K562 (cell line): Measurements from ENCODE around the gene ADAMTS6. TPM values are rescaled to one million over a fixed set of nuclear protein-coding genes. Genes with fewer than 3 reads are reported as not detected.

Experiments used
- ATAC-seq: fragments of 200-7000 bp; cut with Tn5 transposase; 3 replicates; pipeline ENCODE4 v1.9.1; 2020; ENCODE audit warnings: moderate library complexity
- BruUV-seq: library from RNA; stranded (reverse); fragments of 400-500 nt; replicated peaks from 2 replicates; lab custom pipeline; 2021; lab: Mats Ljungman, UMichigan
- CTCF ChIA-PET: fragments of 300-600 bp; formaldehyde crosslinking; extraction: SDS; loops from one replicate; lab custom pipeline; 2021; ENCODE audit warnings: low intra/inter-chr PET ratio; lab: Yijun Ruan, JAX
- POLR2A ChIA-PET: fragments of 300-600, 350-650 bp; sonication (Branson Sonifier 250); formaldehyde crosslinking; extraction: SDS; loops from one replicate; lab custom pipeline; 2021; ENCODE audit warnings: antibody characterized with exemption, inconsistent platforms; lab: Yijun Ruan, JAX
- DNase-seq, 4 experiments: peaks; one replicate each; pipeline versions ENCODE4 v3.0.0 to v3.0.0-alpha.2; 2011 to 2018; ENCODE audit warnings: low spot score in 3 of 4, mixed read lengths in 3 of 4; ENCODE audit errors: extremely low read depth in 1 of 4
- FAIRE-seq: peaks from 2 replicates; lab custom pipeline; 2011; peaks lifted over from hg19 to GRCh38; lab: Jason Lieb, UNC
- H2AFZ ChIP-seq: 2 replicates; pipeline ENCODE4 v1.6.0; 2011; ENCODE audit warnings: low read depth, low read length, control low read depth, inconsistent platforms
- H3K27ac ChIP-seq: fragments of 200-600 bp; 3 replicates; pipeline ENCODE4 v1.8.0; 2011; ENCODE audit warnings: low read depth, mild to moderate bottlenecking, control low read depth, inconsistent platforms, low read length, moderate library complexity, mixed read lengths; ENCODE audit errors: extremely low read depth
- H3K27me3 ChIP-seq, 2 experiments: fragments of 300-600 bp in 1 of 2; 2 replicates in 1 of 2; 3 replicates in 1 of 2; pipeline versions ENCODE4 v1.6.0 to v1.8.0; 2011; ENCODE audit warnings: inconsistent platforms in 2 of 2, low read length in 2 of 2, mild to moderate bottlenecking in 1 of 2, mixed read lengths in 1 of 2, moderate library complexity in 1 of 2; ENCODE audit not compliant: control insufficient read depth in 2 of 2, insufficient read depth in 2 of 2
- H3K36me3 ChIP-seq: fragments of 300-600 bp; 3 replicates; pipeline ENCODE4 v1.8.0; 2011; ENCODE audit warnings: mild to moderate bottlenecking, low read length, inconsistent platforms; ENCODE audit not compliant: control insufficient read depth, insufficient read depth
- H3K4me1 ChIP-seq, 2 experiments: fragments of 200-600 bp in 1 of 2; replicated peaks in 1 of 2; 2 replicates in 1 of 2; 3 replicates in 1 of 2; pipeline versions ENCODE4 v1.5.1 to v1.8.0; 2011; ENCODE audit warnings: inconsistent platforms in 2 of 2, low read length in 2 of 2, mild to moderate bottlenecking in 1 of 2, mixed read lengths in 1 of 2, moderate library complexity in 1 of 2; ENCODE audit not compliant: control insufficient read depth in 2 of 2, insufficient read depth in 2 of 2
- H3K4me2 ChIP-seq: 2 replicates; pipeline ENCODE4 v1.6.1; 2011; ENCODE audit warnings: low read length, control low read depth, inconsistent platforms, mixed read lengths; ENCODE audit not compliant: insufficient read depth
- H3K4me3 ChIP-seq: fragments of 200-600 bp; sonication (generic), shearing (Covaris generic); 2 replicates; pipeline ENCODE4 v1.5.1; 2016; ENCODE audit warnings: control low read depth, inconsistent platforms
- H3K79me2 ChIP-seq: fragments of 200-600 bp; 3 replicates; pipeline ENCODE4 v1.8.0; 2011; ENCODE audit warnings: low read length, inconsistent platforms; ENCODE audit not compliant: control insufficient read depth, insufficient read depth
- H3K9ac ChIP-seq, 2 experiments: 2 replicates each; pipeline versions ENCODE4 v1.6.0 to v1.6.1; 2011; ENCODE audit warnings: low read depth in 2 of 2, low read length in 2 of 2, control low read depth in 1 of 2, inconsistent platforms in 1 of 2, mild to moderate bottlenecking in 1 of 2, mixed read lengths in 1 of 2; ENCODE audit not compliant: insufficient read depth in 1 of 2
- H3K9me1 ChIP-seq: one replicate; pipeline ENCODE4 v1.6.0; 2011; ENCODE audit warnings: inconsistent platforms, mild to moderate bottlenecking, low read length, moderate library complexity; ENCODE audit not compliant: control insufficient read depth, insufficient read depth
- H3K9me3 ChIP-seq: replicated peaks from 2 replicates; pipeline ENCODE4 v1.5.1; 2011; ENCODE audit warnings: low read depth, low read length, inconsistent platforms; ENCODE audit not compliant: control insufficient read depth, insufficient read depth
- H4K20me1 ChIP-seq: replicated peaks from 2 replicates; pipeline ENCODE4 v1.6.1; 2011; ENCODE audit warnings: low read length, inconsistent platforms, mixed read lengths; ENCODE audit not compliant: control insufficient read depth, insufficient read depth
- HDAC2 ChIP-seq: fragments of 450-650 bp; IDR thresholded peaks from 2 replicates; pipeline ENCODE4 v1.6.1; 2016; ENCODE audit warnings: mild to moderate bottlenecking
- HNRNPK ChIP-seq: fragments of 200-400 bp; formaldehyde crosslinking; IDR thresholded peaks from one replicate; pipeline ENCODE4 v1.6.1; 2018; ENCODE audit warnings: mild to moderate bottlenecking, low read depth, low read length; ENCODE audit not compliant: poor library complexity, severe bottlenecking
- MEIS2 ChIP-seq: fragments of 450-650 bp; IDR thresholded peaks from 2 replicates; pipeline ENCODE4 v1.6.1; 2014; ENCODE audit warnings: mild to moderate bottlenecking; ENCODE audit not compliant: partially characterized antibody
- NR2F6 ChIP-seq: fragments of 450-650 bp; formaldehyde crosslinking; IDR thresholded peaks from 2 replicates; pipeline ENCODE4 v1.4.0; 2020; ENCODE audit warnings: mild to moderate bottlenecking
- PBX2 ChIP-seq, 2 experiments: IDR thresholded peaks in 1 of 2; conservative IDR thresholded peaks in 1 of 2; 2 replicates each; pipeline ENCODE4 v1.6.1; 2016; ENCODE audit warnings: low read depth in 2 of 2, mild to moderate bottlenecking in 1 of 2, missing compliant biosample characterization in 1 of 2, missing genetic modification characterization in 1 of 2, moderate library complexity in 1 of 2
- THRA ChIP-seq: fragments of 450-650 bp; IDR thresholded peaks from 2 replicates; pipeline ENCODE4 v1.6.1; 2017; ENCODE audit warnings: mild to moderate bottlenecking, moderate library complexity
- ZBTB17 ChIP-seq: fragments of 450-650 bp; formaldehyde crosslinking; IDR thresholded peaks from 2 replicates; pipeline ENCODE4 v1.4.0; 2020; ENCODE audit warnings: mild to moderate bottlenecking
- WGBS: fragments of 100-300 bp; shearing (Covaris generic); methylation state at CpG from one replicate; pipeline ENCODE4 v1.1.6; 2016; ENCODE audit warnings: low coverage, mixed read lengths; ENCODE audit not compliant: insufficient coverage; ENCODE audit errors: missing lambda C conversion rate; 5-methylcytosine and 5-hydroxymethylcytosine counted together
- in situ Hi-C: fragments of 300-500 bp; cut with MboI; formaldehyde crosslinking; loops from 4 replicates; pipeline ENCODE4 v1.15.0; 2018; ENCODE audit warnings: inconsistent platforms, mixed read lengths
- intact Hi-C: fragments of 100-400 bp; cut with micrococcal nuclease; formaldehyde crosslinking; loops from 2 replicates; pipeline ENCODE4 v1.14.2; 2022
- polyA plus RNA-seq, 8 experiments: library from polyadenylated mRNA; depleted of rRNA in 4 of 8; stranded (reverse) in 5 of 8; unstranded in 3 of 8; fragments of >200 nt; fragmentation: Nextera tagmentation in 2 of 8; fragmentation: Illumina TruSeq in 1 of 8; extraction: Ambion mirVana in 2 of 8; extraction: Trizol in 1 of 8; gene quantifications; 2 replicates each; pipeline versions ENCODE4 v1.2.1 to v1.2.3, GENCODE V29; 2011 to 2014; ENCODE audit warnings: inconsistent platforms in 1 of 8, missing spikeins in 1 of 8
- total RNA-seq, 7 experiments: library from RNA; depleted of rRNA in 6 of 7; stranded (reverse); fragments of >200 nt in 6 of 7; fragmentation: Illumina TruSeq in 2 of 7; extraction: Trizol in 2 of 7; gene quantifications; 2 replicates each; pipeline versions ENCODE4 v1.2.1 to v1.2.3, GENCODE V29; 2011 to 2021; ENCODE audit warnings: low replicate concordance in 1 of 7

The ADAMTS6 gene
- total and polyA plus RNA-seq, 9 of the 15 experiments (the other 6 are each of a cell fraction or from before 2014, with no cell fraction given): 0.57 to 5.3 (median 1.5) TPM

- in situ Hi-C loops: no loop called here
- Histone ChIP-seq H3K4me2 (no peak overlapping the region), H3K36me3 (no peaks in the 10 kb centered on the region), H3K27ac (no peak overlapping the region), H3K9ac (no peak overlapping the region), H3K4me3 (no peak overlapping the region), H2AFZ (no peak overlapping the region), H3K9me3 (no peaks in the 10 kb centered on the region), H3K27me3 (no peaks in the 10 kb centered on the region), H3K79me2 (no peaks in the 10 kb centered on the region), H4K20me1 (no peaks in the 10 kb centered on the region), H3K9me1 (no peaks in the 10 kb centered on the region), H3K4me1 (no peaks in the 10 kb centered on the region)
- CTCF ChIA-PET: no interaction called here
- intact Hi-C loops: no loop called here
- ATAC-seq (no peak), DNase-seq (no peak), FAIRE-seq (no peak)
- BruUV-seq: no TSS peak
- POLR2A ChIA-PET: no interaction called here
- 14% methylated on average over 2 of the region's 2 CpGs for WGBS
- TF ChIP-seq HDAC2 (no peak), MEIS2 (peak; percentile 32), PBX2 (CRISPR knock-in tag; IDR thresholded peaks at IDR 0.05; ENCODE audit: low read depth) (no peak), PBX2 (tag; conservative IDR thresholded peaks at IDR 0.05; ENCODE audit: low read depth) (0 out of 2 replicates have a peak, but pooled peaks have one; percentile 26), NR2F6 (CRISPR knock-in tag) (no peak), ZBTB17 (CRISPR knock-in tag) (no peak), HNRNPK (no peak), THRA (no peak)
Measured at GRCh38 chr5:65279603-65280002, 202.1 kb downstream of the ADAMTS6 start.
